Neural progenitor cell (in vitro differentiated cells): ENCODE data around the gene AGAP3.

Experiments
- CTCF ChIP-seq: fragments of 200-600 bp; sonication (generic); IDR thresholded peaks from 2 replicates; pipeline ENCODE4 v1.5.1; 2017; ENCODE audit warnings: antibody characterized with exemption, mild to moderate bottlenecking
- EZH2 ChIP-seq: fragments of 200-600 bp; sonication (generic); IDR thresholded peaks from 2 replicates; pipeline ENCODE4 v1.6.1; 2017; ENCODE audit warnings: antibody characterized with exemption, mild to moderate bottlenecking, moderate library complexity

GRCh38 chr7:151073990-151074389 is 12.3 kb upstream of the AGAP3 start:
- TF ChIP-seq CTCF, result no peak
- TF ChIP-seq EZH2, result no peak
